ENCODE measurements around the gene BMPR1B. TPM values are rescaled to one million over a fixed set of nuclear protein-coding genes. Genes with fewer than 3 reads are reported as not detected.

Gene BMPR1B
- total and polyA plus RNA-seq, 5 donors from 2014 or later, result 0.31 to 0.72 TPM; not detected in 3

DNA sequence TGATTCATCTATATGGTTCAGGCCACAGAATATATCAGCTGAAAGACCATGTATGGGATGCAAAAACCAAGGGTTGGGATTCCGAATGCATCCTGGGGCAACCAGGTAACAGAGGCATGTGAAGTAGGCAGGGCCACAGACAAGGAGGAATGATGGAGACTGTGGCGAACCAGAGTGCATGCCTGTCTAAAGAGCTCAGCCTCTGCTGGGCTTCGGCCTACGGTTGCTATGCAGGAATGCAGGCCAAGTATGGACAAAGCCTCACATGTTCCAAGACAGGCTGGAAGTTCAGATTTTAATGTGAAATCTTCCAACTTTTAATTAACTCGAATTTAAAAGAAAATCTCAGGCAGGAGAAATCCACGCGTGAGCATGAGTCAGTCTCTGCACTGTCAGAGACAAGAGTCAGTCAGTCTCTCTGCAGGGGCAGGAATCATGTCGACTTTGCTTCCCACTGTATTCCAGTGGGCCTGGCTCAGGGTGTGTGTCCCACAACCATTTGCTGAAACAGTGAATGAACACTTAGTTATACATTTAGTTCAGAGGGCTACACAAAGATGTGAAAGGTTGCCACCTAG is 446.6 kb downstream of the BMPR1B start:
- Mint-ChIP-seq H3K27ac (no peak overlapping the region), H3K4me3 (no peak overlapping the region), H3K36me3 (no peaks in the 10 kb centered on the region), H3K4me1 (no peaks in the 10 kb centered on the region), H3K27me3 (no peaks in the 10 kb centered on the region), H3K9me3 (no peaks in the 10 kb centered on the region)
- Histone ChIP-seq H3K4me3 (ENCODE audit: low read depth, low read length) (no peak overlapping the region), H3K9me3 (ENCODE audit: control insufficient read depth in 2 of 2, low read length in 2 of 2) (no peaks in the 10 kb centered on the region), H3K4me1 (ENCODE audit: control insufficient read depth, insufficient read depth, low read length, poor library complexity, severe bottlenecking) (no peaks in the 10 kb centered on the region), H3K36me3 (ENCODE audit: control insufficient read depth, insufficient read depth, low read length) (no peaks in the 10 kb centered on the region), H3K27ac (ENCODE audit: insufficient read depth, low read length, poor library complexity, severe bottlenecking) (no peak overlapping the region), H3K27me3 (ENCODE audit: control insufficient read depth, insufficient read depth, low read length) (no peaks in the 10 kb centered on the region)
- DNase-seq, result no peak
- ATAC-seq (ENCODE audit: low read depth in 2 of 2), result no peak

DNA sequence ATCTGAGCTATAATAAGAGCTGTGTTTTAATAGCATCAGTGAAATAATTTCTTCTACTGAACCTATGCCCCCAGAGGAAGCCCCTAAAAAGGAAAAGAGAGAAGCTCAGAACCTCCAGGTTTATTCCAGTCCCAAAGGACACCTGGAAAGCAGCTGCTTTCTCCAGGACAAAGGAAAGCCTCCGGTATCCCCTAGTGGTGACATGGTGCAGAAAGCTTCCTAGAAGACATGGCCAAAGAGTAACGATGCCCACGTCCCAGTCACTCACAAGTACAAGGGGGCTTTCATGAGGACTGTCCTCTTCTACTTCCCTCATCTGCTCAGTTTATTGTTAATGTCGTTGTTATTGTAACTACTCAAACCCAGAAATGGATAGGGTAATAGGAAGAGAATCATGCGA is 447.1 kb downstream of the BMPR1B start:
- H3K27me3 ChIP-seq (ENCODE audit: control insufficient read depth, insufficient read depth, low read length), result no peaks in the 10 kb centered on the region
- no peaks in the 10 kb centered on the region for H3K36me3 Mint-ChIP-seq
- H3K4me3 ChIP-seq (ENCODE audit: low read depth, low read length), result no peak overlapping the region
- H3K4me3 Mint-ChIP-seq, result no peak overlapping the region
- no peak for DNase-seq
- no peaks in the 10 kb centered on the region for H3K9me3 ChIP-seq (ENCODE audit: control insufficient read depth in 2 of 2, low read length in 2 of 2)
- no peaks in the 10 kb centered on the region for H3K4me1 ChIP-seq (ENCODE audit: control insufficient read depth, insufficient read depth, low read length, poor library complexity, severe bottlenecking)
- no peaks in the 10 kb centered on the region for H3K4me1 Mint-ChIP-seq
- no peaks in the 10 kb centered on the region for H3K9me3 Mint-ChIP-seq
- H3K27ac ChIP-seq (ENCODE audit: insufficient read depth, low read length, poor library complexity, severe bottlenecking), result no peak overlapping the region
- no peaks in the 10 kb centered on the region for H3K36me3 ChIP-seq (ENCODE audit: control insufficient read depth, insufficient read depth, low read length)
- no peak overlapping the region for H3K27ac Mint-ChIP-seq
- ATAC-seq (ENCODE audit: low read depth in 2 of 2), result no peak
- H3K27me3 Mint-ChIP-seq, result no peaks in the 10 kb centered on the region

All from CD4-positive, CD25-positive, alpha-beta regulatory T cell (primary cell).